ENCODE results near the gene LMO4.

Gene LMO4

GRCh38 chr1:87367549-87367948 is 38.9 kb downstream of the LMO4 start:
- H3K4me3 ChIP-seq (replicated peaks; ENCODE audit: low read depth, low read length), result no peak overlapping the region
- TF ChIP-seq CTCF (IDR thresholded peaks at IDR 0.05; ENCODE audit: insufficient read depth, low read length, poor library complexity, severe bottlenecking), result no peak
- DNase-seq (ENCODE audit: extremely low read depth, insufficient read length), result no peak
- H3K27me3 ChIP-seq (replicated peaks; ENCODE audit: control insufficient read depth, insufficient read depth, low read length), result no peaks in the 10 kb centered on the region
- H3K36me3 ChIP-seq (ENCODE audit: control insufficient read depth, insufficient read depth, low read length), result no peaks in the 10 kb centered on the region

GRCh38 chr1:87368907-87369306 is 40.2 kb downstream of the LMO4 start:
- no peak for TF ChIP-seq CTCF (IDR thresholded peaks at IDR 0.05; ENCODE audit: insufficient read depth, low read length, poor library complexity, severe bottlenecking)
- H3K36me3 ChIP-seq (ENCODE audit: control insufficient read depth, insufficient read depth, low read length), result no peaks in the 10 kb centered on the region
- H3K4me3 ChIP-seq (replicated peaks; ENCODE audit: low read depth, low read length), result no peak overlapping the region
- no peak for DNase-seq (ENCODE audit: extremely low read depth, insufficient read length)
- no peaks in the 10 kb centered on the region for H3K27me3 ChIP-seq (replicated peaks; ENCODE audit: control insufficient read depth, insufficient read depth, low read length)

GRCh38 chr1:87369736-87370478 is 41.2 kb downstream of the LMO4 start:
- no peak overlapping the region for H3K4me3 ChIP-seq (replicated peaks; ENCODE audit: low read depth, low read length)
- no peak for TF ChIP-seq CTCF (IDR thresholded peaks at IDR 0.05; ENCODE audit: insufficient read depth, low read length, poor library complexity, severe bottlenecking)
- no peak for DNase-seq (ENCODE audit: extremely low read depth, insufficient read length)

GRCh38 chr1:87370544-87370943 is 41.9 kb downstream of the LMO4 start:
- no peak overlapping the region for H3K4me3 ChIP-seq (replicated peaks; ENCODE audit: low read depth, low read length)
- no peak for DNase-seq (ENCODE audit: extremely low read depth, insufficient read length)
- H3K27me3 ChIP-seq (replicated peaks; ENCODE audit: control insufficient read depth, insufficient read depth, low read length), result no peaks in the 10 kb centered on the region
- no peak for TF ChIP-seq CTCF (IDR thresholded peaks at IDR 0.05; ENCODE audit: insufficient read depth, low read length, poor library complexity, severe bottlenecking)
- no peaks in the 10 kb centered on the region for H3K36me3 ChIP-seq (ENCODE audit: control insufficient read depth, insufficient read depth, low read length)

More at GRCh38 chr1:87369736-87370478, 41.2 kb downstream of the LMO4 start:
- H3K27me3 ChIP-seq (replicated peaks; ENCODE audit: control insufficient read depth, insufficient read depth, low read length), result no peaks in the 10 kb centered on the region
- H3K36me3 ChIP-seq (ENCODE audit: control insufficient read depth, insufficient read depth, low read length), result no peaks in the 10 kb centered on the region

GRCh38 chr1:87379306-87379705 is 50.6 kb downstream of the LMO4 start:
- Histone ChIP-seq H3K4me3 (replicated peaks; ENCODE audit: low read depth, low read length) (no peak overlapping the region), H3K27me3 (replicated peaks; ENCODE audit: control insufficient read depth, insufficient read depth, low read length) (no peaks in the 10 kb centered on the region; the same call in 1 of the 2 replicates), H3K36me3 (ENCODE audit: control insufficient read depth, insufficient read depth, low read length) (no peaks in the 10 kb centered on the region)
- no peak for TF ChIP-seq CTCF (IDR thresholded peaks at IDR 0.05; ENCODE audit: insufficient read depth, low read length, poor library complexity, severe bottlenecking)
- no peak for DNase-seq (ENCODE audit: extremely low read depth, insufficient read length)

Data from GM06990 (cell line).